Psoas muscle (tissue), 8 donors: Measurements from ENCODE around the gene ECHDC1. TPM values are rescaled to one million over a fixed set of nuclear protein-coding genes. Genes with fewer than 3 reads are reported as not detected.
A peak's percentile ranks its signal among the peaks of the same experiment; 100 is the strongest.

ENCODE experiments used
- ATAC-seq, 4 donors: fragments of 200-7000 bp; cut with Tn5 transposase; one replicate each; pipeline ENCODE4 v1.9.1; 2020; ENCODE audit warnings: moderate library complexity in 3 of 4, mild to moderate bottlenecking in 2 of 4
- DNase-seq, 2 donors: peaks; one replicate each; pipeline ENCODE4 v3.0.0-alpha.2; 2020
- H3K27ac ChIP-seq: fragments of 200-600 bp; one replicate; pipeline ENCODE4 v1.8.0; 2022
- H3K27me3 ChIP-seq, 3 donors: fragments of 200-600 bp in 1 of 3; one replicate each; pipeline versions ENCODE4 v1.6.1 to v1.8.0; 2013 to 2022; ENCODE audit warnings: low read length in 2 of 3, mild to moderate bottlenecking in 2 of 3, moderate library complexity in 1 of 3; ENCODE audit not compliant: insufficient read depth in 3 of 3
- H3K36me3 ChIP-seq, 2 donors: fragments of 200-600 bp in 1 of 2; one replicate each; pipeline versions ENCODE4 v1.6.1 to v1.8.0; 2013 to 2022; ENCODE audit warnings: low read depth in 1 of 2, mild to moderate bottlenecking in 1 of 2, moderate library complexity in 1 of 2; ENCODE audit not compliant: insufficient read depth in 1 of 2
- H3K4me1 ChIP-seq: fragments of 200-600 bp; one replicate; pipeline ENCODE4 v1.8.0; 2022
- H3K4me3 ChIP-seq: fragments of 200-600 bp; one replicate; pipeline ENCODE4 v1.8.0; 2022; ENCODE audit warnings: mild to moderate bottlenecking
- H3K9me3 ChIP-seq: fragments of 200-600 bp; one replicate; pipeline ENCODE4 v1.8.0; 2022
- WGBS, 3 donors: extraction: QIAGEN DNeasy Blood & Tissue Kit; methylation state at CpG; one replicate each; pipeline versions ENCODE4 v1.1.6 to v1.1.7; 2013; 5-methylcytosine and 5-hydroxymethylcytosine counted together
- intact Hi-C, 2 donors: fragments of 100-400 bp; cut with DNase I; formaldehyde crosslinking; loops; one replicate each; pipeline versions ENCODE4 v1.11.0 to v1.14.2; 2022
- polyA plus RNA-seq, 3 donors: library from polyadenylated mRNA; stranded (reverse); fragments of 200-250 nt; gene quantifications; one replicate each; pipeline ENCODE4 v1.2.3, GENCODE V29; 2013
- total RNA-seq, 4 donors: library from RNA; stranded (reverse); fragmentation: NEBNext Ultra II Directional in 2 of 4; extraction: Animal tissue kit (Norgen Biotek cat#: 25700) in 2 of 4; gene quantifications; one replicate each; pipeline versions ENCODE4 v1.2.1 to v1.2.4, GENCODE V29; 2021 to 2023
- TF ChIP-seq, protein P1 (sequence below): fragments of 200-600 bp; IDR thresholded peaks from one replicate; pipeline ENCODE4 v1.8.0; 2022; ENCODE audit warnings: antibody characterized with exemption
- donor health status: healthy with polysubstance abuse.
- donor health status: DM: no; HTN: no; CAD: no; lungs with moderate emphysema.
- donor health status: Bipolar disorder and iron deficiency.
- donor health status: healthy.
- donor health status: DM: yes; HTN: yes; CAD: no.
- donor health status: DM: no; HTN: no; CAD: no.
- donor health status: DM: no; HTN: no; CAD: no.
- donor health status: DM: yes; HTN: yes; CAD: no.

Gene ECHDC1
- total and polyA plus RNA-seq, 7 donors: 29.9 to 70.6 (median 33.6) TPM

DNA sequence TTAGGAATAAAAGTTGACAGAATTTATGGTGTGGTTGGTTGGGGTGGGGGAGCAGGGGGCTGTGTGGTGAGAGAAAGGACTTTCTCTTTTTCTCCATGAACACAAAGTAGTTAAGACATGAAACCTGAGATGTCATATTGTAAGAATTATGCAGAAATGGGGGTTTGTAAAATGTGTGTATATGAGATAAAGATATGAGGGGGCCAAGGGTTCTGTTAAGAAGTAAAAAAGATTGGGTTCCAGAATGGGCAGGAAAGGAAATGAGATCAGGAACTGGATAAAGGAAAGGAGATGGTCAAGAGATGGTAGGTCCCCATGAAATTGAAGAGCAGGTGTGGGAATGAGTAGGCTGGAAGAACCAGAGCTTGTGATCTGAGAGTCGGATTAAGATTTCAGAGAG lies 67.1 kb downstream of the ECHDC1 start:
- TF ChIP-seq, protein P1, sequence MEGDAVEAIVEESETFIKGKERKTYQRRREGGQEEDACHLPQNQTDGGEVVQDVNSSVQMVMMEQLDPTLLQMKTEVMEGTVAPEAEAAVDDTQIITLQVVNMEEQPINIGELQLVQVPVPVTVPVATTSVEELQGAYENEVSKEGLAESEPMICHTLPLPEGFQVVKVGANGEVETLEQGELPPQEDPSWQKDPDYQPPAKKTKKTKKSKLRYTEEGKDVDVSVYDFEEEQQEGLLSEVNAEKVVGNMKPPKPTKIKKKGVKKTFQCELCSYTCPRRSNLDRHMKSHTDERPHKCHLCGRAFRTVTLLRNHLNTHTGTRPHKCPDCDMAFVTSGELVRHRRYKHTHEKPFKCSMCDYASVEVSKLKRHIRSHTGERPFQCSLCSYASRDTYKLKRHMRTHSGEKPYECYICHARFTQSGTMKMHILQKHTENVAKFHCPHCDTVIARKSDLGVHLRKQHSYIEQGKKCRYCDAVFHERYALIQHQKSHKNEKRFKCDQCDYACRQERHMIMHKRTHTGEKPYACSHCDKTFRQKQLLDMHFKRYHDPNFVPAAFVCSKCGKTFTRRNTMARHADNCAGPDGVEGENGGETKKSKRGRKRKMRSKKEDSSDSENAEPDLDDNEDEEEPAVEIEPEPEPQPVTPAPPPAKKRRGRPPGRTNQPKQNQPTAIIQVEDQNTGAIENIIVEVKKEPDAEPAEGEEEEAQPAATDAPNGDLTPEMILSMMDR: no peak

GRCh38 chr6:127273499-127273898 lies 69.9 kb downstream of the ECHDC1 start:
- DNase-seq (no peak), ATAC-seq (no peak)
- no peak overlapping the region for H3K4me3 ChIP-seq
- TF ChIP-seq, protein P1: no peak
- WGBS, 3 donors: 58 to 74% (median 64%) methylated on average over 2 of the region's 2 CpGs
- H3K36me3 ChIP-seq: no peaks in the 10 kb centered on the region
- H3K27me3 ChIP-seq: no peaks in the 10 kb centered on the region
- H3K9me3 ChIP-seq: no peaks in the 10 kb centered on the region
- intact Hi-C loops: loop anchor here in 1 of 2 donors (2.0 kb wide), 1 partner anchor 27 kb away; no protein-coding TSS in a partner anchor
- H3K27ac ChIP-seq: no peak overlapping the region
- H3K4me1 ChIP-seq: peaks cover 87% of the 10 kb centered on the region

More for the DNA sequence above, 67.1 kb downstream of the ECHDC1 start:
- intact Hi-C loops: no loop called here
- DNase-seq: no peak
- H3K27me3 ChIP-seq: no peaks in the 10 kb centered on the region
- no peaks in the 10 kb centered on the region for H3K9me3 ChIP-seq
- peak overlapping the region; percentile 26 for H3K27ac ChIP-seq
- no peak overlapping the region for H3K4me3 ChIP-seq
- 42 to 81% (median 42%) methylated on average over 1 of the region's 1 CpG for WGBS, 3 donors
- ATAC-seq: no peak
- peaks cover 0 to 14% of the 10 kb centered on the region in 2 donors for H3K36me3 ChIP-seq
- peaks cover 74% of the 10 kb centered on the region for H3K4me1 ChIP-seq

DNA sequence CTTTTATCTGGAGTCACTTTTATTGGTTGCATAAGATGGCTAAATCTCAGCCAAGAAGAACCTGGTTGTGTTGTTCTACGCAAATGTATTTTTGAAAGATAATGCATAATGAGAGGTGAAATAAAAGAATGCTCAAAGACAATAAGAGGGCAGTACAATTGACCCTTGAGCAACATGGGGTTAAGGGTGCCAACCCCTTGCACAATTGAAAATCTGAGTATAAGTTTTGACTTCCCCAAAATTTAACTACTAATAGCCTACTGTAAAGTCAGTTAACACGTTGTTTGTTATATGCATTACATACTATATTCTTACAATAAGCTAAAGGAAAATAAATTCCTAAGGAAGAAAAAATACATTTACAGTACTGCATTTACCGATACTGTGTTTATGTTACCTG lies 70.8 kb downstream of the ECHDC1 start:
- Histone ChIP-seq H3K9me3 (no peaks in the 10 kb centered on the region), H3K27me3 (no peaks in the 10 kb centered on the region), H3K4me1 (peaks cover 78% of the 10 kb centered on the region), H3K4me3 (no peak overlapping the region), H3K36me3 (no peaks in the 10 kb centered on the region), H3K27ac (no peak overlapping the region)
- DNase-seq (no peak), ATAC-seq (no peak)
- TF ChIP-seq, protein P1: no peak
- WGBS, 3 donors: 91 to 97% (median 92%) methylated on average over 3 of the region's 3 CpGs
- intact Hi-C loops: loop anchor here in 1 of 2 donors (2.0 kb wide), 1 partner anchor 28 kb away; no protein-coding TSS in a partner anchor

GRCh38 chr6:127267646-127268625 lies 75.5 kb downstream of the ECHDC1 start:
- peak overlapping the region; percentile 100 for H3K27ac ChIP-seq
- DNase-seq: no peak
- TF ChIP-seq, protein P1: no peak
- peak overlapping the region; percentile 92 for H3K4me3 ChIP-seq
- no peaks in the 10 kb centered on the region for H3K27me3 ChIP-seq
- H3K4me1 ChIP-seq: peaks cover 46% of the 10 kb centered on the region
- WGBS, 3 donors: 1% methylated on average over 16 of the region's 16 CpGs
- peak in 3 of 4 donors; percentile 12 to 51 (median 29) for ATAC-seq
- H3K36me3 ChIP-seq: no peaks in the 10 kb centered on the region
- H3K9me3 ChIP-seq: no peaks in the 10 kb centered on the region
- intact Hi-C loops: loop anchor here (5.0 to 10.0 kb wide), 5 partner anchors 76 to 1273 kb away; no protein-coding TSS in a partner anchor
